ENCODE results near the gene GSTCD. TPM values are rescaled to one million over a fixed set of nuclear protein-coding genes. Genes with fewer than 3 reads are reported as not detected.

GSTCD gene
- total RNA-seq, 1 experiment from 2014 or later = 22.5 TPM

DNA sequence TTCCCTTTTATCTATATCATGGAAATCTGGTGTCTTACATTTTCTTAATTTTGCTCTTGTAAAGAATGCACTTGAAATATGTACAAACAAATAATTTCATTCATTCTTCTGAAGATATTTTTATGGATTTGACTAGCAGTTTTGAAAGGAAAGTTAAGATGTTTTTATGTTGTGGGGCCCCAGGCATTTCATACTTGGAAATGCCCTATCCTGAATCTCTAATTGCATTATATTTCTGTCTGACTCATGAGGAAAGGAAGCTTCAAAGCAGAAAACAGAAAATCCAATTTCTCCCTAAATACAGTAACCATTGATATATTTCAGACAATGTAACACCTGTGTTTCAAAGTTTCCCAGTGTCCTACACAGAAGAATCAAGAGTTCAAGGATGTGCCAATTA, 113.5 kb downstream of the GSTCD start:
- H3K9me3 ChIP-seq (ENCODE audit: control insufficient read depth in 1 of 2, insufficient read depth in 1 of 2, low read depth in 1 of 2, low read length in 2 of 2) = no peaks in the 10 kb centered on the region
- DNase-seq (ENCODE audit: low read depth, low spot score) (no peak), ATAC-seq (no peak)
- no peak overlapping the region for H3K4me3 ChIP-seq (replicated peaks in 1 of 2; ENCODE audit: low read depth in 1 of 2, low read length in 2 of 2)
- no peaks in the 10 kb centered on the region for H4K20me1 ChIP-seq (ENCODE audit: insufficient read depth)
- intact Hi-C loops (cut with micrococcal nuclease) = no loop called here
- no peaks in the 10 kb centered on the region for H3K79me2 ChIP-seq (ENCODE audit: insufficient read depth, low read length)
- CTCF ChIA-PET = no interaction called here
- no peaks in the 10 kb centered on the region for H3K36me3 ChIP-seq (ENCODE audit: control insufficient read depth in 1 of 2, insufficient read depth in 2 of 2, low read length in 2 of 2)
- no peak overlapping the region for H3K4me2 ChIP-seq (ENCODE audit: low read length)
- BruUV-seq (replicated peaks) = no TSS peak
- TF ChIP-seq TCF7L2 (IDR thresholded peaks at IDR 0.05; ENCODE audit: borderline replicate concordance, extremely low read depth, insufficient read depth, insufficient read length) (no peak), CEBPB (IDR thresholded peaks at IDR 0.05; ENCODE audit: low read depth) (no peak), CBX3 (IDR thresholded peaks at IDR 0.05; ENCODE audit: low read depth) (no peak), EZH2phosphoT487 (IDR thresholded peaks at IDR 0.05; ENCODE audit: borderline replicate concordance) (no peak), SRF (IDR thresholded peaks at IDR 0.05; ENCODE audit: low read depth) (no peak), POLR2A (IDR thresholded peaks at IDR 0.05; ENCODE audit: borderline replicate concordance, extremely low read depth, insufficient read depth, insufficient read length) (no peak), FOSL1 (IDR thresholded peaks at IDR 0.05; ENCODE audit: low read depth) (no peak)
- TF ChIP-seq, protein P1, sequence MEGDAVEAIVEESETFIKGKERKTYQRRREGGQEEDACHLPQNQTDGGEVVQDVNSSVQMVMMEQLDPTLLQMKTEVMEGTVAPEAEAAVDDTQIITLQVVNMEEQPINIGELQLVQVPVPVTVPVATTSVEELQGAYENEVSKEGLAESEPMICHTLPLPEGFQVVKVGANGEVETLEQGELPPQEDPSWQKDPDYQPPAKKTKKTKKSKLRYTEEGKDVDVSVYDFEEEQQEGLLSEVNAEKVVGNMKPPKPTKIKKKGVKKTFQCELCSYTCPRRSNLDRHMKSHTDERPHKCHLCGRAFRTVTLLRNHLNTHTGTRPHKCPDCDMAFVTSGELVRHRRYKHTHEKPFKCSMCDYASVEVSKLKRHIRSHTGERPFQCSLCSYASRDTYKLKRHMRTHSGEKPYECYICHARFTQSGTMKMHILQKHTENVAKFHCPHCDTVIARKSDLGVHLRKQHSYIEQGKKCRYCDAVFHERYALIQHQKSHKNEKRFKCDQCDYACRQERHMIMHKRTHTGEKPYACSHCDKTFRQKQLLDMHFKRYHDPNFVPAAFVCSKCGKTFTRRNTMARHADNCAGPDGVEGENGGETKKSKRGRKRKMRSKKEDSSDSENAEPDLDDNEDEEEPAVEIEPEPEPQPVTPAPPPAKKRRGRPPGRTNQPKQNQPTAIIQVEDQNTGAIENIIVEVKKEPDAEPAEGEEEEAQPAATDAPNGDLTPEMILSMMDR (IDR thresholded peaks at IDR 0.05 in 2 of 3, conservative IDR thresholded peaks at IDR 0.05 in 1 of 3; ENCODE audit: borderline replicate concordance in 1 of 3, insufficient read depth in 1 of 3, low read depth in 2 of 3, low read length in 2 of 3) = no peak
- TF ChIP-seq, protein P2, sequence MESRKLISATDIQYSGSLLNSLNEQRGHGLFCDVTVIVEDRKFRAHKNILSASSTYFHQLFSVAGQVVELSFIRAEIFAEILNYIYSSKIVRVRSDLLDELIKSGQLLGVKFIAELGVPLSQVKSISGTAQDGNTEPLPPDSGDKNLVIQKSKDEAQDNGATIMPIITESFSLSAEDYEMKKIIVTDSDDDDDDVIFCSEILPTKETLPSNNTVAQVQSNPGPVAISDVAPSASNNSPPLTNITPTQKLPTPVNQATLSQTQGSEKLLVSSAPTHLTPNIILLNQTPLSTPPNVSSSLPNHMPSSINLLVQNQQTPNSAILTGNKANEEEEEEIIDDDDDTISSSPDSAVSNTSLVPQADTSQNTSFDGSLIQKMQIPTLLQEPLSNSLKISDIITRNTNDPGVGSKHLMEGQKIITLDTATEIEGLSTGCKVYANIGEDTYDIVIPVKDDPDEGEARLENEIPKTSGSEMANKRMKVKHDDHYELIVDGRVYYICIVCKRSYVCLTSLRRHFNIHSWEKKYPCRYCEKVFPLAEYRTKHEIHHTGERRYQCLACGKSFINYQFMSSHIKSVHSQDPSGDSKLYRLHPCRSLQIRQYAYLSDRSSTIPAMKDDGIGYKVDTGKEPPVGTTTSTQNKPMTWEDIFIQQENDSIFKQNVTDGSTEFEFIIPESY (IDR thresholded peaks at IDR 0.05; ENCODE audit: extremely low read depth, insufficient replicate concordance, low read length) = no peak
- TF ChIP-seq, protein P3, sequence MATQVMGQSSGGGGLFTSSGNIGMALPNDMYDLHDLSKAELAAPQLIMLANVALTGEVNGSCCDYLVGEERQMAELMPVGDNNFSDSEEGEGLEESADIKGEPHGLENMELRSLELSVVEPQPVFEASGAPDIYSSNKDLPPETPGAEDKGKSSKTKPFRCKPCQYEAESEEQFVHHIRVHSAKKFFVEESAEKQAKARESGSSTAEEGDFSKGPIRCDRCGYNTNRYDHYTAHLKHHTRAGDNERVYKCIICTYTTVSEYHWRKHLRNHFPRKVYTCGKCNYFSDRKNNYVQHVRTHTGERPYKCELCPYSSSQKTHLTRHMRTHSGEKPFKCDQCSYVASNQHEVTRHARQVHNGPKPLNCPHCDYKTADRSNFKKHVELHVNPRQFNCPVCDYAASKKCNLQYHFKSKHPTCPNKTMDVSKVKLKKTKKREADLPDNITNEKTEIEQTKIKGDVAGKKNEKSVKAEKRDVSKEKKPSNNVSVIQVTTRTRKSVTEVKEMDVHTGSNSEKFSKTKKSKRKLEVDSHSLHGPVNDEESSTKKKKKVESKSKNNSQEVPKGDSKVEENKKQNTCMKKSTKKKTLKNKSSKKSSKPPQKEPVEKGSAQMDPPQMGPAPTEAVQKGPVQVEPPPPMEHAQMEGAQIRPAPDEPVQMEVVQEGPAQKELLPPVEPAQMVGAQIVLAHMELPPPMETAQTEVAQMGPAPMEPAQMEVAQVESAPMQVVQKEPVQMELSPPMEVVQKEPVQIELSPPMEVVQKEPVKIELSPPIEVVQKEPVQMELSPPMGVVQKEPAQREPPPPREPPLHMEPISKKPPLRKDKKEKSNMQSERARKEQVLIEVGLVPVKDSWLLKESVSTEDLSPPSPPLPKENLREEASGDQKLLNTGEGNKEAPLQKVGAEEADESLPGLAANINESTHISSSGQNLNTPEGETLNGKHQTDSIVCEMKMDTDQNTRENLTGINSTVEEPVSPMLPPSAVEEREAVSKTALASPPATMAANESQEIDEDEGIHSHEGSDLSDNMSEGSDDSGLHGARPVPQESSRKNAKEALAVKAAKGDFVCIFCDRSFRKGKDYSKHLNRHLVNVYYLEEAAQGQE (IDR thresholded peaks at IDR 0.05; ENCODE audit: low read depth) = no peak
- no peaks in the 10 kb centered on the region for H3K9me2 ChIP-seq (ENCODE audit: insufficient read depth)
- H2AFZ ChIP-seq (ENCODE audit: low read depth, low read length, poor library complexity, severe bottlenecking) = no peak overlapping the region
- no peak overlapping the region for H3K9ac ChIP-seq (ENCODE audit: low read length)
- no peaks in the 10 kb centered on the region for H3K4me1 ChIP-seq (ENCODE audit: control insufficient read depth in 1 of 2, insufficient read depth in 2 of 2, low read length in 2 of 2)
- H3K27ac ChIP-seq (ENCODE audit: low read depth, low read length) = no peak overlapping the region
- POLR2A ChIA-PET = no interaction called here
- H3K27me3 ChIP-seq (ENCODE audit: insufficient read depth, low read length) = no peaks in the 10 kb centered on the region
- RAD21 ChIA-PET (ENCODE audit: low non-redundant PET in 1 of 2, low total read pairs in 2 of 2, uncharacterized antibody in 2 of 2, unreplicated experiment in 2 of 2) = no interaction called here

All from HCT116 (cell line).